Measurements from ENCODE around the gene ANKS1B.

DNA sequence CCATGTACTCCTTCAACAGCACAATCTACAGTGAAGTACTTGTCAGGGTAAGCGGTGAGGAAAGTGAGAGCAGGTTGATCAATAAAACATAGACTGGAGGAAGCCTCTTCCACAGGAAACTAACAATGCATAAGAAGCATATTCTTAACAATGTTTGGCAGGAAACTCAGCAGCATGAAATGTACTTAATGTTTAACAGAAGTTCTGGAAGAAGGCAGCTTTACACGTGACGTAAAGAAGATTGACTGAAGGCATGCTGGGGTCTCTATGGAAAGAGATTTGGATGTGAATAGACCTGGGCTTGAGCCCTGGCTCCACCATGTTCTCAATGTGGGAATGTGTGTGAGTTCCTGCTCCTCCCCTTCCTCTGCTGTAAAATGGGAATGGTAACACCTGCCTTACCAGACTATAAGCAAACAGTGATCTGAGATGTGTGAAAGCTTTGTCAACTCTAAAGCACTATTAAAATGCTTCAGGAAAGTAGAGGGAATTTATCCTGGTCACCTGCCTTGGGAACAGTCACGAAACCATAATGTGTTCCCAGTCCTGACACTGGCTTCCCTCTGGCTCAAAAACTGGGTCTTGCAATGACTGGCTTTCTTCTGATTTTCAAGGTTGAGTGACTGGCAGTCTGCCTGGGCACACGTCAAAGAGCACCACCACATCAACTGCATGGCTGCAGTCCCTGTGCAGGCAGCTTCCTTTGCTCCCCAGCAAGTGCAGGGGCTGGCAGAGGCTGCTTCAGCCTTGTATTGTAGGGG is 955.0 kb downstream of the ANKS1B start:
- TF ChIP-seq, protein P1, sequence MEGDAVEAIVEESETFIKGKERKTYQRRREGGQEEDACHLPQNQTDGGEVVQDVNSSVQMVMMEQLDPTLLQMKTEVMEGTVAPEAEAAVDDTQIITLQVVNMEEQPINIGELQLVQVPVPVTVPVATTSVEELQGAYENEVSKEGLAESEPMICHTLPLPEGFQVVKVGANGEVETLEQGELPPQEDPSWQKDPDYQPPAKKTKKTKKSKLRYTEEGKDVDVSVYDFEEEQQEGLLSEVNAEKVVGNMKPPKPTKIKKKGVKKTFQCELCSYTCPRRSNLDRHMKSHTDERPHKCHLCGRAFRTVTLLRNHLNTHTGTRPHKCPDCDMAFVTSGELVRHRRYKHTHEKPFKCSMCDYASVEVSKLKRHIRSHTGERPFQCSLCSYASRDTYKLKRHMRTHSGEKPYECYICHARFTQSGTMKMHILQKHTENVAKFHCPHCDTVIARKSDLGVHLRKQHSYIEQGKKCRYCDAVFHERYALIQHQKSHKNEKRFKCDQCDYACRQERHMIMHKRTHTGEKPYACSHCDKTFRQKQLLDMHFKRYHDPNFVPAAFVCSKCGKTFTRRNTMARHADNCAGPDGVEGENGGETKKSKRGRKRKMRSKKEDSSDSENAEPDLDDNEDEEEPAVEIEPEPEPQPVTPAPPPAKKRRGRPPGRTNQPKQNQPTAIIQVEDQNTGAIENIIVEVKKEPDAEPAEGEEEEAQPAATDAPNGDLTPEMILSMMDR (conservative IDR thresholded peaks at IDR 0.05; ENCODE audit: low read length) = no peak
- no peak for TF ChIP-seq EZH2phosphoT487 (IDR thresholded peaks at IDR 0.05; ENCODE audit: borderline replicate concordance)
